ENCODE data around the gene WDFY3. TPM values are rescaled to one million over a fixed set of nuclear protein-coding genes. Genes with fewer than 3 reads are reported as not detected.

Gene WDFY3
- total and polyA plus RNA-seq, 2 experiments from 2014 or later, result 7.7 to 55.9 TPM

GRCh38 chr4:84733343-84734033, 233.0 kb downstream of the WDFY3 start:
- 93% methylated on average over 13 of the region's 13 CpGs for WGBS (ENCODE audit: low lambda C conversion rate, missing lambda C conversion rate)

GRCh38 chr4:84730375-84730774, 236.1 kb downstream of the WDFY3 start:
- no peak overlapping the region for H3K4me3 ChIP-seq
- TF ChIP-seq CTCF (IDR thresholded peaks at IDR 0.05; ENCODE audit: poor library complexity), result no peak
- no peak for TF ChIP-seq EZH2phosphoT487 (IDR thresholded peaks at IDR 0.05; ENCODE audit: low read depth, severe bottlenecking, unreplicated experiment)
- TF ChIP-seq EZH2 (IDR thresholded peaks at IDR 0.05; ENCODE audit: borderline replicate concordance), result no peak
- no peaks in the 10 kb centered on the region for H3K9me3 ChIP-seq (ENCODE audit: low read depth)
- no peak overlapping the region for H3K27ac ChIP-seq
- no peak overlapping the region for H3K4me2 ChIP-seq
- H3K79me2 ChIP-seq, result no peaks in the 10 kb centered on the region
- H3K36me3 ChIP-seq (replicated peaks; ENCODE audit: insufficient read depth, low read depth), result no peaks in the 10 kb centered on the region
- no peaks in the 10 kb centered on the region for H4K20me1 ChIP-seq (ENCODE audit: insufficient read depth, poor library complexity, severe bottlenecking)
- no peaks in the 10 kb centered on the region for H3K27me3 ChIP-seq
- DNase-seq (ENCODE audit: low spot score), result no peak
- no peaks in the 10 kb centered on the region for H3K4me1 ChIP-seq (ENCODE audit: insufficient read depth)
- H2AFZ ChIP-seq, result no peak overlapping the region
- no peaks in the 10 kb centered on the region for H3K9me2 ChIP-seq (replicated peaks; ENCODE audit: insufficient read depth)

More at GRCh38 chr4:84733343-84734033, 233.0 kb downstream of the WDFY3 start:
- H2AFZ ChIP-seq, result no peak overlapping the region
- H3K9me3 ChIP-seq (ENCODE audit: low read depth), result no peaks in the 10 kb centered on the region
- H3K79me2 ChIP-seq, result no peaks in the 10 kb centered on the region
- H3K27ac ChIP-seq, result no peak overlapping the region
- H3K9me2 ChIP-seq (replicated peaks; ENCODE audit: insufficient read depth), result no peaks in the 10 kb centered on the region
- H3K4me1 ChIP-seq (ENCODE audit: insufficient read depth), result no peaks in the 10 kb centered on the region
- TF ChIP-seq CTCF (IDR thresholded peaks at IDR 0.05; ENCODE audit: poor library complexity), result no peak
- H3K4me3 ChIP-seq, result no peak overlapping the region
- H4K20me1 ChIP-seq (ENCODE audit: insufficient read depth, poor library complexity, severe bottlenecking), result no peaks in the 10 kb centered on the region
- no peak overlapping the region for H3K4me2 ChIP-seq
- H3K36me3 ChIP-seq (replicated peaks; ENCODE audit: insufficient read depth, low read depth), result no peaks in the 10 kb centered on the region
- DNase-seq (ENCODE audit: low spot score), result no peak
- no peaks in the 10 kb centered on the region for H3K27me3 ChIP-seq

- Histone ChIP-seq H3K9me3 (ENCODE audit: low read depth) (no peaks in the 10 kb centered on the region), H4K20me1 (ENCODE audit: insufficient read depth, poor library complexity, severe bottlenecking) (no peaks in the 10 kb centered on the region), H3K9me2 (replicated peaks; ENCODE audit: insufficient read depth) (no peaks in the 10 kb centered on the region), H2AFZ (no peak overlapping the region), H3K4me2 (no peak overlapping the region), H3K4me1 (ENCODE audit: insufficient read depth) (no peaks in the 10 kb centered on the region), H3K27ac (no peak overlapping the region), H3K27me3 (no peaks in the 10 kb centered on the region), H3K4me3 (no peak overlapping the region), H3K79me2 (no peaks in the 10 kb centered on the region), H3K36me3 (replicated peaks; ENCODE audit: insufficient read depth, low read depth) (no peaks in the 10 kb centered on the region)
- DNase-seq (ENCODE audit: low spot score), result no peak
- TF ChIP-seq CTCF (IDR thresholded peaks at IDR 0.05; ENCODE audit: poor library complexity) (no peak), EZH2phosphoT487 (IDR thresholded peaks at IDR 0.05; ENCODE audit: low read depth, severe bottlenecking, unreplicated experiment) (no peak), EZH2 (IDR thresholded peaks at IDR 0.05; ENCODE audit: borderline replicate concordance) (no peak)
- 100% methylated on average over 1 of the region's 1 CpG for WGBS (ENCODE audit: low lambda C conversion rate, missing lambda C conversion rate)
Measured at GRCh38 chr4:84727491-84727890, 239.0 kb downstream of the WDFY3 start.

- no peak for DNase-seq (ENCODE audit: low spot score)
- no peaks in the 10 kb centered on the region for H3K36me3 ChIP-seq (replicated peaks; ENCODE audit: insufficient read depth, low read depth)
- H3K4me1 ChIP-seq (ENCODE audit: insufficient read depth), result no peaks in the 10 kb centered on the region
- H3K9me3 ChIP-seq (ENCODE audit: low read depth), result no peaks in the 10 kb centered on the region
- H3K27ac ChIP-seq, result no peak overlapping the region
- no peak overlapping the region for H3K4me2 ChIP-seq
- H4K20me1 ChIP-seq (ENCODE audit: insufficient read depth, poor library complexity, severe bottlenecking), result no peaks in the 10 kb centered on the region
- H3K9me2 ChIP-seq (replicated peaks; ENCODE audit: insufficient read depth), result no peaks in the 10 kb centered on the region
- WGBS (ENCODE audit: low lambda C conversion rate, missing lambda C conversion rate), result 79% methylated on average over 2 of the region's 2 CpGs
- no peak overlapping the region for H2AFZ ChIP-seq
- H3K4me3 ChIP-seq, result no peak overlapping the region
- H3K79me2 ChIP-seq, result no peaks in the 10 kb centered on the region
- H3K27me3 ChIP-seq, result no peaks in the 10 kb centered on the region
- no peak for TF ChIP-seq CTCF (IDR thresholded peaks at IDR 0.05; ENCODE audit: poor library complexity)
- no peak for TF ChIP-seq EZH2 (IDR thresholded peaks at IDR 0.05; ENCODE audit: borderline replicate concordance)
- TF ChIP-seq EZH2phosphoT487 (IDR thresholded peaks at IDR 0.05; ENCODE audit: low read depth, severe bottlenecking, unreplicated experiment), result no peak
Measured at GRCh38 chr4:84726356-84726755, 240.1 kb downstream of the WDFY3 start.

All from hepatocyte (in vitro differentiated cells).